Measurements from ENCODE around the gene RAB10.

DNA sequence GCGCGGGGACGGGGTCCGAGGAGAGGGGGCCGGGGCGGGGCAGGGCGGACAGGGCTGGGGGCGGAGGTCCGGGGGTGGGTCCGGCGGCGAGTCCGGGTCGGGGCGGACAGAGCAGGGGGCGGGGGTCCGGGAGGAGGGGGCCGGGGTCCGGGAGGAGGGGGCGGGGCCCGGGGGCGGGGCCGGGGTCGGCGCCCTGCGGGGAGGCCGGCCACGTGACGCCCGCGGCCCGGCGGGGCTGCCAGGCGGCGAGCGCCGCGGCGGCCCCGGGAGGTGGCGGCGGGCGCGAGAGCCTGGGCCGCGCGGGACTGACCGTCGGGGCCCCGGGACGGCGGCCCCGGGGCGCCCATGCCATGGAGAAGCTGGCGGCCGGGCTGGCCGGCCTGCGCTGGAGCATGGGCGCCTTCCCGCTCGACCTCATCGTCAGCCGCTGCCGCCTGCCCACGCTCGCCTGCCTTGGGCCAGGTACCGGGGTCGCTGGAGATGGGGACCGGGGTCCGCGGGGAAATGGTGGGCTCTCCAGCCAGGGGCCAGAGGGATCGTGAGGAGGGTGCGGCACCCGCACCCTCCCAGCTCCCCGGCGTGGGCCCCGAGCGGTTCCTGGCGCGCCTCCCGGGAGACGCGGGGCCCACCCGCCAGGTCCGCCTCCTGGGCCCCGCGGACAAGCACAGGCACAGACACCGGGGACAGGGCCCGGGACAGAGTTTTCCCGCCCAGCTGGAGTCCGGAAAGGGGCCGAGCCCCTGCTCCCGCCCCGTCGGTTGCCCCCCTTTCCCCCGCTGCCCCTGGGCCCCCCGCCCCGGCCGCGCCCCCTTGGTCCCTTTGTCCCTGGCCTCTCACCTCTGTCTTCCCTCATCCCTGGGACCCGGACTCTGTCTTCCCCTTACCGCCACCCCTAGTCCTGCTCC, 139.2 kb downstream of the RAB10 start, which contains the start of gene GAREM2:
- TF ChIP-seq POLR2A (IDR thresholded peaks at IDR 0.05; ENCODE audit: low read depth, low read length) (no peak), POLR2AphosphoS5 (IDR thresholded peaks at IDR 0.05; ENCODE audit: low read depth, low read length) (no peak), TAF1 (IDR thresholded peaks at IDR 0.05; ENCODE audit: low read depth, low read length) (no peak), POU2F2 (IDR thresholded peaks at IDR 0.05; ENCODE audit: low read depth, low read length) (no peak)

All from GM12891 (cell line).